GM18520 (cell line): ENCODE measurements around the gene HNRNPC.
A peak's percentile ranks its signal among the peaks of the same experiment; 100 is the strongest.
"Not testable (repeated sequence)": the region's sequence is repeated elsewhere in the genome, so short reads cannot be mapped to it uniquely, and the experiment has no call there.

Source experiments
- ATAC-seq: cut with Tn5 transposase; IDR thresholded peaks from one replicate; pipeline ENCODE4 v1.9.1; 2021; ENCODE audit not compliant: unreplicated experiment

The HNRNPC gene

DNA sequence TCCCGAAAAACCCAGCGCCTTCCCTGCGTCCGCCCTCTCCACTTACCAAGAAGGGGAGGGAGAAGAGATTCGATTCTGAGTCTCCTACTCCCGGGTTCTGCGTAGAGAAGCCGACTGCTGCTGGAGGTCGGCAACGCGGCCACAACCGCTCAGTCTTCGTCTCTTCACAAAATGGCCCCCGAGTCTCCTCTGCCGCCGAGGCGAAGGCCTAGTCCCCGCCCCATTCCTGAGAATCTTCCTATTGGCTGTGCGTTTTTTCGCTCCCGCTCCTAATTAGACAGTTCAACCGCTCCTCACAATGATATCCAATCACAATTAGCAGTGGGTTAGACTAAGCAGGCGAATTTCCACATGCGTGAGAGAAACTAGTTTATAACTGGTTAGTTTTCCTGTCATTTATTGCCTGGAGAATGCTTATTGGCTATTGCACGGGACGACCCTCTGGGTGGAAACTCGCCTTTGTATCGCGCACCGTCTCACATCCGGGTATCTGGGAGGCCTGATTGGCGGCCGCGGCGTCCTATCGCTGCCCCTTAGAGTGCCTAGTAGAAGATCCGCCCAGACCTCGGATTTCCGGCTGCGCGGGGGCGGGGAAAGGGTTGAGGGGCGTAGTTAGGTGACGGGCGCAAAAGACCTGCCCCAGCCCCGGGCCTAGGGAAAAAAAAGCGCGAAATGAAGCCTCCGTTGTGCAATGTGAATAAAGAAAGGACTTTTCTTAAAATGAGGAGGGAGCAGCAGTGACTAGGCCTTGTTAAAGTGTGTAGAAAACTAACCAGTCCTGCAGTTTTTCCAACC is at the start of gene HNRNPC:
HNRNPC (minus strand) TSS at position 191 of the 795 bp plus-strand sequence. CDS start 35,249 bp downstream, outside the sequence.
- ATAC-seq = peak; percentile 92

DNA sequence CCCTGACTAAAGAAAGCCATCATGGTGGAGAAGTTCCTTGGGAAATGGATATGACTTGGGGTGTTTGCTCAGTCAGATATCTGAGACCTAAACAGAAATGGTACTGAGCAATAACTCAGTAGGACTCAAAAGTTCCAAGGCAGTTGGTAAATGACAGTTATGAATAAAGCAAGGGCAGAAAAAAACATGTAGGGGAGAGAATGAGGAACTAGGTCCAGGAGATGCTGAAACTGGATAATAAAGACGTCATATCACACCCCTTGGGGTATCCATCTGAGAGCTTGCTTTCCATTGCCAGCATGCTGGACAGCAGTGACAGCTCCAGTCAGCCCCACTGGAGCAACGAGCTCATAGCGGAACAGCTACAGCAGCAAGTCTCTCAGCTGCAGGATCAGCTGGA is 48.2 kb upstream of the HNRNPC start:
- ATAC-seq = no peak

DNA sequence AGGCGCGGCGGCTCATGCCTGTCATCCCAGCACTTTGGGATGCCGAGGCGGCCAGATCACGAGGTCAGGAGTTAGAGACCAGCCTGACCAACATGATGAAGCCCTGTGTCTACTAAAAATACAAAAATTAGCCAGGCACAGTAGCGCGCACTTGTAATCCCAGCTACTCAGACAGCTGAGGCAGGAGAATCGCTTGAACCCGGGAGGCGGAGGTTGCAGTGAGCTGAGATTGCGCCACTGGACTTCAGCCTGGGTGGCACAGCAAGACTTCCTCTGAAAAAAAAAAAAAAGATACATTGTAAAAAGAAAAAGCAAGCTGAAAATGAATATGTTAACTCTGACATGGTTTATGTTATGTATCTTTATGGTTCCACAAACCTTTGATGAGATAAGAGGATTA is 44.3 kb upstream of the HNRNPC start:
- no peak for ATAC-seq

DNA sequence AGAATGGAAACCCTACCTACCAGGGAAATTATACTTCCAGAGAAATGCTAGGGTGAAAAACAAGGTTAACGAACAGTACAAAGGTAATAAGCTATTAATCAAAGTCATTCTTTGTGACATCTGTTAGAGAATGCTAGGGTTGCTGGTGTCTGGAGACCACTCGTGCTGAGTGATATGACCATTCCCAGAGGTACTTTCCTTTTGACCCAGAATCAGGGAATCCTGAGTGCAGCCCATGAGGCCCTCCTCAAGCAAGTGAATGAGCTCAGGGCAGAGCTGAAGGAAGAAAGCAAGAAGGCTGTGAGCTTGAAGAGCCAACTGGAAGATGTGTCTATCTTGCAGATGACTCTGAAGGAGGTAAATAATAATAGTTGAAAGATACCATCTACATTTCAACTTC is 42.4 kb upstream of the HNRNPC start:
- ATAC-seq = no peak

DNA sequence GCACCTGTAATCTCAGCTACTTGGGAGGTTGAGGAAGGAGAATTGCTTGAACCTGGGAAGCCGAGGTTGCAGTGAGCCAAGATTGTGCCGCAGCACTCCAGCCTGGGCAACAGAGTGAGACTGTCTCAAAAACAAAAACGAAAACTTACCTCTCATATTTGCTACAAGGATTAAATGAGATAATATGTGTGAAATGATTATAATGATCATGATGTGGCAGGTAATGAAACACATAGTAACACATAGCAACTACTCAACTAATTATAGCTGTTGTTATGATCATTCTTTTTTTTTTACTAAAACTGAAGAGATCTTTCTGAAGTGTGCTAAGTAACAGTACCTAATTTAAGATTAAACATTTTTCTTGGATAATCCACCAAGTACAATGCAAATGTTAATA is 40.7 kb upstream of the HNRNPC start:
- no peak for ATAC-seq

DNA sequence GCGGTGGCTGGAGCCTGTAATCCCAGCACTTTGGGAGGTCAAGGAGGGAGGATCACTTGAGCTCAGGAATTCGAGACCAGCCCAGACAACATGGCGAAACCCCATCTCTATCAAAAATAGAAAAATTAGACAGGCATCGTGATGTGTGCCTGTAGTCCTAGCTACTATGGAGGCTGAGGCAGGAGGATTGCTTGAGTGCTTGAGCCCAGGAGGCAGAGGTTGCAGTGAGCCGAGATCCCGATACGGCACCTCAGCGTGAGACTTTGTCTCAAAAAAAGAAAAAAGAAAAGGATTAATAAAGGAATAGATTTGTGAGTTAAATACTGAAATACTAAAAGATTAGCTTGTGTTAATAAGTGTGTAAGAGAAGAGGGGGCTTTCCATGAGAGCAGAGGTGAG is 40.0 kb upstream of the HNRNPC start:
- ATAC-seq = no peak

DNA sequence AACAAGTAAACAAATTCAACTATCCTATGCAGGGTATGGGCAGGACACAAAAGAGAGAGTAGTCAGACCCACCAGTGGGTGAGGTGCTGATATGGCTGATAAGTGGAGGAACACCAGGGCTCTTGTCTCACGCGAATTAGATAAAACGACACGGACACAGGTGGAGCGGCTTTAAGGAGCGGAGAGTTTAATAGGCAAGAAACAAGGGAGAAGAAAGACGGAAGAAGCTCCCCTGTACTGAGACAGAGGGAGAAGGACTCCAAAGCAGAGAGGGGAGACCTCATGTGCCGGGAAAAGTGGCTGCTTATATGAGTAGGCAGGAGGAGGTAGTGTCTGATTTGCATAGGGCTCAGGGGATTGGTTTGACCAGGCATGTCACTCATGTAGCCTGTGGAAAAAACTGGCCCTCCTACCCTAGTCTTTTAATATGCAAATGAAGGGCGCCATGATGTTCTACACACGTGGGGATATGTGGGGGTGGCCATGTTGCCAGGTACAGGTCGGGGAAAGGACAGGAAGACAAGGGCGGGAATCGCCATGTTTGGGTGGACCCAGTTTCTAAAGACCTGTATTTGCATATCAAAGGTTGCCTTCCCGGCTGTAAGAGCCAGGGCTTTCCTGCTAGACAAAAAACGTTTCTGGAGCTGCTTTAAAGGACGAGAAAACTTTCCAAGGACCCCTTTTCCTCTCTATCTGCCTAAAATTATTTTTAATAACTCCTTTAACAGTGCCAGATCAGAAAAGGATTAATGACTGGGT is 39.4 kb upstream of the HNRNPC start:
- ATAC-seq = no peak

DNA sequence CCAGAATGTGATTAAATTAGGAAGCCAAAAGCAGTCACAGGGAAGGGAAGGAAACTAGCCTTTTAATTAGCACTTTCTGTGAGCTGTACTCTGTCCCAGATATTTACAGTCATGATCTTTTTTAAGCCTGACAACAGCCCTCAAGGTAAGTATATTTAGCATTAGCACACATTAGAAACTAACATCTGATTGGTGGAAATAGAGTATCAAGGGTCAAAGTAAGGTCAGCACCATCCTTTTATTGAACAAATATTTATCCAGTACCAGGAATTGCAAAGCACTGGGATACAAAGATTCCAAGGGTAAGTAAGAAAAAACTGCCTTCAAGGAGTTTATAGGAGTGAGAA is 38.9 kb upstream of the HNRNPC start:
- no peak for ATAC-seq

DNA sequence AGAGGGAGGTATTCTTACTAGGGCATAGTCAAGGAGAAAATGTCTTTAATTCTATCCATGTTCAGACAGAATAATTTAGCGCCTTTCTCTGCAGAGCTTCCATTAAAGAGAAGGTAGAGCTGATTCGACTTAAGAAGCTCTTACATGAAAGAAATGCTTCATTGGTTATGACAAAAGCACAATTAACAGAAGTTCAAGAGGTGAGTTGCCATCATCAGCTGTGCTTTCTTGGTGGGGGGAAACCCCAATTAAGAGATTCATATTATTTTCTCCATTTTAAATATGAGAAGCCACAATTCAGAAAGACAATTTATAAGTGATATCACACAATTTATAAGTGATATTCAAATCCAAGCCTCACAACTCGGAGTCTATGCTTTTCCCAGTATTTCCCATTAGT is 38.4 kb upstream of the HNRNPC start:
- ATAC-seq = no peak

DNA sequence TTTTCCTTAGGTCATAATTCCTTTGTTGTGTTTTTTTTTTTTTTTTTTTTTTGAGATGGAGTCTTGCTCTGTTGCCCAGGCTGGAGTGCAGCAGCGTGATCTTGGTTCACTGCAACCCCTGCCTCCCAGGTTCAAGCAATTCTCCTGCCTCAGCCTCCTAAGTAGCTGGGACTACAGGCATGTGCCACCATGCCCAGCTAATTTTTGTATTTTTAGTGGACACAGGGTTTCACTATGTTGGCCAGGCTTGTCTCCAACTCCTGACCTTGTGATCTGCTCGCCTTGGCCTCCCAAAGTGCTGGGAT is 33.5 kb upstream of the HNRNPC start:
- ATAC-seq = not testable (repeated sequence)

DNA sequence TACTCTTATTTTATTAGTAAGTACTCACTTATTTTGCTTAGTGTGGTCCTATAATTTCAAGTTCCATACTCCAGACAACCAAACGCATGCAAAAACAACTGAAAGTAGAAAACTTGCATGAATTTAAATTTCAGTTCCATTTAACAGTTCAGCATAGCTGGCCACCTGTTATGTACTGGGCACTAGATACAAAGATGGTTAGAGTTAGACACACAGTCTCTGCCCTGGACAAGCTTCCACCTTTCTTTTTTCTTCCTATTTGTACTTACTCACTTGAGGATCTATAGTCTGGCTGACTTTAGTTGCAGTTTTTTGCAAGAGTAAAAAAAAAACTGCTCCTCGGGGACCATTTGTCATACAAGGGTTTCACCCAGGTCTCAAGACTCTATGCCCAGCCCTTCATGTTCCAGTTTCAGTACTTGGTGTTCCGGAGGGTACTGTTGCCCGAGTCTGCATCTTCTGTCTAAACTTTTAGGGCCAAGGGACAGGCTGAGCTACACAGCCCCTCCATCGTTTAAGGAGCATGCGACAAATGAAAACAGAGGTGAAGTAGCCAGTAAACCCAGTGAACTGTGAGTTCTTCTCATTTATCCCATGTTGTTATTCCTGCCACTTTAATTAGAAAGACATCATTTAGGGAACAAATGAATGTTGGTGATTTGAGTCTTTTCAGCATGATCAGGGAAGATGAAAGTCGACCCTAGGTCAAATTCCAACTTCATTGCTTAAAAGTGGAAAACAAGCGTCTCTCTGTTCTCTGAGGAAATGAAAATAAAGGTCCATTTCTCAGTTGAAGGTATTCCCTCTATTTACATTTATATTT is 33.0 kb upstream of the HNRNPC start:
- ATAC-seq = no peak

DNA sequence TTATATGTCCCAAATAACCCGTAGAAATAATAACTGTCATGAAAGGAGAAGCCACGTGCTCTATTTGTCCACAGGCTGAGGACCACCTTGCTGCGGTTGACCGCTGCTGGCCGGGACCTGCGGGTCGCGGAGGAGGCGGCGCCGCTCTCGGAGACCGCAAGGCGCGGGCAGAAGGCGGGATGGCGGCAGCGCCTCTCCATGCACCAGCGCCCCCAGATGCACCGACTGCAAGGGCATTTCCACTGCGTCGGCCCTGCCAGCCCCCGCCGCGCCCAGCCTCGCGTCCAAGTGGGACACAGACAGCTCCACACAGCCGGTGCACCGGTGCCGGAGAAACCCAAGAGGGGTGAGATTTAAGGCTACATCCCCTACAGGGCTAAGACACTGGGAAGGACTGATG is 31.6 kb upstream of the HNRNPC start:
- ATAC-seq = no peak

DNA sequence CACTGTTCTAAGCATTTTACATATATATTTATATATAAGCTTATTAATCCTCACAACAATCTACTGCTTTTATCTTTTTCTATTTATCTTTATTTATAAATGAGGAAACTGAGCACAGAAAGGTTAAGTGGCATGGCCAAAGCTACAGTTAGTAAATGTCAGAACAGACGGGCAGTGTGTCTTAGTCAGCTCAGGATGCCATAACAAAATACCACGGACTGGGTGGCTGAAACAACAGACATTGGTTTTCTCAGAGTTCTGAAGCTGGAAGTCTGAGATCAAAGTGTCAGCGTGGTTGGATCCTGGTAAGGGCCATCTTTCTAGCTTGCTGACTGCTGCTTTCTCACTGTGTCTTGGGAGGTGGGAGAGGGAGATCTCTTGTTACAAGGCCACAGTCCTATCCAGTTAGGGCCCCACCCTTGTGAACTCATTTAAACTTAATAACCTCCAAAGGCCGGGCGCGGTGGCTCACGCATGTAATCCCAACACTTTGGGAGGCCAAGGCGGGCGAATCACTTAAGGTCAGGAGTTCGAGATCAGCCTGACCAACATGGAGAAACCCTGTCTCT is 30.4 kb upstream of the HNRNPC start:
- no peak for ATAC-seq

DNA sequence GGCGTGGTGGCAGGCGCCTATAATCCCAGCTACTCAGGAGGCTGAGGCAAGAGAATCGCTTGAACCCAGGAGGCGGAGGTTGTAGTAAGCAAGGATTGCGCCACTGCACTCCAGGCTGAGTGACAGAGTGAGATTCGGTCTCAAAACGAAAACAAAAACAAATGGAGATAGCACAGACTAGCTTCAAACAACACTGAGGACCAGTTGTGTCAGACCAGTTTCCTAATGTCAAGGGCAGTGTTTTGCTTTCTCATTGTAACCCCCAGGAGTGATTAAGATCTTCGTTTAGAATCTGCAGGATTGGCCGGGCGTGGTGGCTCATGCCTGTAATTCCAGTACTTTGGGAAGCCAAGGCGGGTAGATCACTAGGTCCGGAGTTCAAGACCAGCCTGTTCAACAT is 29.1 kb upstream of the HNRNPC start:
- ATAC-seq = no peak

DNA sequence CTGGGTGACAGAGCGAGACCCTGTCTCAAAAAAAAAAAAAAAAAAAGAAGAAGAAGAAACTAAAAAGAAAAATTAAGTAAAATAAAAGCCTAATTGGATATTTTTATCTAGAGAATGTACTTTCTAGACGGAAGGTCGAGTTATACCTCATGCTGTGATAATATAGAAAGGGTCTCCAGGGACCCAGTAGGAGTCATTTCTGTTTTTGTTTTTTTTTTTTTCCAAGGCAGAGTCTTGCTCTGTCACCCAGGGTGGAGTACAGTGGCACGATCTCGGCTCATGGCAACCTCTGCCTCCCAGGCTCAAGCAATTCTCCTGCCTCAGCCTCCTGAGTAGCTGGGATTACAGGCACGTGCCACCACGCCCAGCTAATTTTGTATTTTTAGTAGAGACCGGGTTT is 24.8 kb upstream of the HNRNPC start:
- not testable (repeated sequence) for ATAC-seq

DNA sequence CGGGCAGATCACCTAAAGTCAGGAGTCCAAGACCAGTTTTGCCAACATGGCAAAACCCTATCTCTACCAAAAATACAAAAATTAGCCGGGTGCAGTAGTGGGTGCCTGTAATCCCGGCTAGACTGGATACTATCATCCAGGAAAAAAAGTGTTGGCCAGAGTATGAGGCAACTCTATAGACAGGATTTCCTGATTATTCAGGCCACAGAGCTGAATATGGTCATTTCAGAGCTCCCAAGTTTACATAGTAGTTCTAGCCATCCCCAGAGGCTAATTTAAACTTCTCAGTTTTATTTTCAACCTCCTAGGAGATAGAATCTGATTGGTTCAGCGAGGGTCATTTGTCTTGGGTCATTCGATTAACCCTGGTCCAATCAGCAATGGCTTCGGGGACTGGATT is 17.9 kb upstream of the HNRNPC start:
- ATAC-seq = no peak

DNA sequence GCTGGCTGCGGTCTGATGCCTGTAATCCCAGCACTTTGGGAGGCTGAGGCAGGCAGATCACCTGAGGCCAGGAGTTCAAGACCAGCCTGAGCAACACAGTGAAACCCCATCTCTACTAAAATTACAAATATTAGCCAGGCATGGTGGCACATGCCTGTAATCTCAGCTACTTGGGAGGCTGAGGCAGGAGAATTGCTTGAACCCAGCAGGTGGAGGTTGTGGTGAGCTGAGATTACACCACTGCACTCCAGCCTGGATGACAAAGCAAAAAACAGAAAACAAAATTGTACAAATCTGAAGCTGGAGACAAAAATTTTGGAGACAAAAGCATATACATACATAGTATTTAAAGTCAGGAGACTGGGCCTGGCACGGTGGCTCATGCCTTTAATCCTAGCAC is 17.3 kb upstream of the HNRNPC start:
- ATAC-seq = not testable (repeated sequence)

DNA sequence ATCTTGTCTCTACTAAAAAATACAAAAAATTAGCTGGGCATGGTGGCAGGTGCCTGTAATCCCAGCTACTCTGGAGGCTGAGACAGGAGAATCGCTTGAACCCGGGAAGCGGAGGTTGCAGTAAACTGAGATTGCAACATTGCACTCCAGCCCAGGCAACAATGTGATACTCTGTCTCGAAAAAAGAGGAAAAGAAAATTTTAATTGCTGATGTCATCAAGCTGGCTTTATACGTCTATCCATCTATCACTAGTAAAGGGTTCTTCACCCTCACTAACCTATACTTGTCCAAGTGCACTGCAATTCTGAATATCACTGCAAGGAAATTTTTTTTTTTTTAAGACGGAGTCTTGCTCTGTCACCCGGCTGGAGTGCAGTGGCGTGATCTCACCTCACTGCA is 12.7 kb upstream of the HNRNPC start:
- ATAC-seq = not testable (repeated sequence)

DNA sequence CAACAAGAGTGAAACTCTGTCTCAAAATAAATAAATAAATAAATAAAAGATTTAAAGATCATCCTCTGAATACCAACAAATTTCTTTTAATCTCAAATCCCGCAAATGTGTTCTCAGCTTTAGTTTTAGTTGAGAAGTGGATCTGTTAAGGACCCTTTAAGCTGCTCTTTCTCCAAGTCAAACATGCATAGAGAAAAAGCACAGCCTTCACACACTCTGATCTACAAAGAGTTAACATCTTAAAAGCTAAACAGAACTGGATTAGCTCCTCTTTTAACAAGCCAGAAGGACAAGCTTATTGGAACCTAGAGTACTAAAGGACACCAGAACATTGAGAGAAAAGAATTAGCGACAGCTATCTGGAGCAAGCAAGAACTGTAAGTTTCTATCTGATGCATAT is 10.5 kb upstream of the HNRNPC start, which contains the start of gene RPGRIP1:
RPGRIP1 (plus strand) TSS at position 301 of the 400 bp plus-strand sequence. CDS start 7,894 bp downstream, outside the sequence.
- ATAC-seq = no peak

DNA sequence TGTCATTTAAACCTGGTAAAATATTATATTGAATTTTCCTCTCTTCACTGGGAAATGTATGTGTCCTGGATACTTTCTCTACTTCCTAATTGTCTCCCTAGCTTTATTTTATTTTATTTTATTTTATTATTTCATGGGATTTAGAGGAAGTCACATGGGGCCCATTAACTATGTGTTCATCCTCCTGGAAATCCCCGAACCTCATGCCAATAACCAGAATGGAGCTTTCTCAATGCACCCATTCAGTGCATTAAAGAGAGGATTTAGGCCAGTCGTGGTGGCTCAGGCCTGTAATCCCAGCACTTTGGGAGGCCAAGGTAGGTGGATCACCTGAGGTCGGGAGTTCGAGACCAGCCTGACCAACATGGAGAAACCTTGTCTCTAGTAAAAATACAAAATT is 9.4 kb upstream of the HNRNPC start:
- ATAC-seq = no peak

DNA sequence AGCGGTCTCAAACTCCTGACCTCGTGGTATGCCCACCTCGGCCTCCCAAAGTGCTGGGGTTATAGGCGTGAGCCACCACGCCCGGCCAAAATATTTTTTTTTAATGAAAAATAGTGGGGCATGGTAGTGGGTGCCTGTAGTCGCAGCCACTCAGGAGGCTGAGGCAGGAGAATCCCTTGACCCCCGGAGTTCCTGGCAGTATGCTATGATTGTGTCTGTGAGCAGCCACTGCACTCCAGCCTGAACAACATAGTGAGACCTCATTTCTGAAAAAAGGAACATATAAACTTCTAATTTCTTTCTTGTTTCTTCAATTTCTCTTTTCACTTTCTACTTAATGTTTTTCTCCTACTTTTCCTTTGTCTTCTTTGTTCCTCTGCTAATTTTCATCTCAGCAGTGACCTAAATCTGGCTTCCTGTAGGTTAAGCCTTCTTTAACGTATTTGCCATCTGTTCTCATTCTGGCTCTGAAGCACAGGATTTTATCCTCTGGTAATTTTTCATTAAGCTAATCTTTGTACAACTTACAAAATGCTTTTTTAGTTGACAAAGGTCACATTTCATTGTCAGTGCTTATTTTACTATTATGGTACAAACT is 6.1 kb upstream of the HNRNPC start:
- no peak for ATAC-seq
